Measurements from ENCODE around the gene ATP6V0A4.

Gene ATP6V0A4

DNA sequence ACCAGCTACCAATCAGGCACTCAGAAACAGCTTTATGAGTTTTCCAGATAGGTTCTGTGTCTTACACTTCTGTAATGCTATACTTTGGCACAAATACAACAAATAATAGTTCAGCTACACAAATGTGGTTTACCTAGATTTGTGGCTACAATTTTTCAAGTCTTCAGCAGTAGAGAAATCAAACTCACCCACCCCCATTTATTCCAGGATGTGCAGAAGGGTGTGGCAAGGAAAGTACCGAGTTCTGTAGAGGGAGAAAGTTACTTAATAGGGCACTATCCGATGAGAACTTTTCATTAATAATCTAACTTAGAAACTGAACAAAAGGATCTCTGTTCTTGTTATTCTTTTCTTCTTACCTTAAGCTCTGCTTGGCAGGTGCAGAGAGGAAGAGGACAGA is 30.3 kb upstream of the ATP6V0A4 start:
- Histone ChIP-seq H3K36me3 (no peaks in the 10 kb centered on the region), H3K4me3 (ENCODE audit: low read depth in 1 of 2, low read length in 1 of 2) (no peak overlapping the region), H3K27ac (no peak overlapping the region), H3K4me1 (ENCODE audit: control insufficient read depth in 1 of 2, insufficient read depth in 1 of 2, low read depth in 1 of 2, low read length in 1 of 2) (no peaks in the 10 kb centered on the region), H3K9me3 (no peaks in the 10 kb centered on the region), H3K27me3 (no peaks in the 10 kb centered on the region)
- TF ChIP-seq, protein P1, sequence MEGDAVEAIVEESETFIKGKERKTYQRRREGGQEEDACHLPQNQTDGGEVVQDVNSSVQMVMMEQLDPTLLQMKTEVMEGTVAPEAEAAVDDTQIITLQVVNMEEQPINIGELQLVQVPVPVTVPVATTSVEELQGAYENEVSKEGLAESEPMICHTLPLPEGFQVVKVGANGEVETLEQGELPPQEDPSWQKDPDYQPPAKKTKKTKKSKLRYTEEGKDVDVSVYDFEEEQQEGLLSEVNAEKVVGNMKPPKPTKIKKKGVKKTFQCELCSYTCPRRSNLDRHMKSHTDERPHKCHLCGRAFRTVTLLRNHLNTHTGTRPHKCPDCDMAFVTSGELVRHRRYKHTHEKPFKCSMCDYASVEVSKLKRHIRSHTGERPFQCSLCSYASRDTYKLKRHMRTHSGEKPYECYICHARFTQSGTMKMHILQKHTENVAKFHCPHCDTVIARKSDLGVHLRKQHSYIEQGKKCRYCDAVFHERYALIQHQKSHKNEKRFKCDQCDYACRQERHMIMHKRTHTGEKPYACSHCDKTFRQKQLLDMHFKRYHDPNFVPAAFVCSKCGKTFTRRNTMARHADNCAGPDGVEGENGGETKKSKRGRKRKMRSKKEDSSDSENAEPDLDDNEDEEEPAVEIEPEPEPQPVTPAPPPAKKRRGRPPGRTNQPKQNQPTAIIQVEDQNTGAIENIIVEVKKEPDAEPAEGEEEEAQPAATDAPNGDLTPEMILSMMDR (IDR thresholded peaks at IDR 0.05) = no peak

DNA sequence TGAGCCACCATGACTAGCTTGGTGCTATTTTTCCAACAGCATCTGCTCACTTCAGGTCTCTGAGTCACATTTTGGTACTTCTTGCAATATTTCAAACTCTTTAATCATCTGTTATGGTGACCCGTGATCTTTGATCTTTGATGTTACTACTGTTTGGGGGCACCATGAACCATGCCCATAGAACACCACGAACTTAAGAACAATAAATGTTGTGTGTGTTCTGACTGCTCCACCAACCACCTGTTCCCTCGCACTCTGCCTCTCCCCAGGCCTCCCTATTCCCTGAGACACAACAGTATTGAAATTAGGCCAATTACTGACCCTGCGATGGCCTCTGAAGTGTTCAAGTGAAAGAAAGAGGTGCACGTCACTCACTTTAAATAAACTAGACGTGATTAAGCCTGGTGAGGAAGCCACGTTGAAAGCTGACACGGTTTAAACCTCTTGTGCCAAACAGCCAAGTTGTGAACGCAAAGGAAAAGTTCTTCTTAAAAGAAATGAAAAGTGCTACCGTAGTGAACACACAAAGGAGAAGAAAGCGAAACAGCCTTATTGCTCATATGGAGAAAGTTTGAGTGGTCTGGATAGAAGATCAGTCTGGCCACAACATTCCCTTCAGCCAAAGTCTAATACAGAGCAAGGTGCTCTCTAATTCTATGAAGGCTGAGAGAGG is 27.2 kb upstream of the ATP6V0A4 start:
- no peak overlapping the region for H3K4me3 ChIP-seq (ENCODE audit: low read depth in 1 of 2, low read length in 1 of 2)
- H3K27me3 ChIP-seq = no peaks in the 10 kb centered on the region
- TF ChIP-seq, protein P1 (IDR thresholded peaks at IDR 0.05) = no peak
- H3K36me3 ChIP-seq = no peaks in the 10 kb centered on the region
- H3K27ac ChIP-seq = no peak overlapping the region
- H3K9me3 ChIP-seq = no peaks in the 10 kb centered on the region
- H3K4me1 ChIP-seq (ENCODE audit: control insufficient read depth in 1 of 2, insufficient read depth in 1 of 2, low read depth in 1 of 2, low read length in 1 of 2) = no peaks in the 10 kb centered on the region

DNA sequence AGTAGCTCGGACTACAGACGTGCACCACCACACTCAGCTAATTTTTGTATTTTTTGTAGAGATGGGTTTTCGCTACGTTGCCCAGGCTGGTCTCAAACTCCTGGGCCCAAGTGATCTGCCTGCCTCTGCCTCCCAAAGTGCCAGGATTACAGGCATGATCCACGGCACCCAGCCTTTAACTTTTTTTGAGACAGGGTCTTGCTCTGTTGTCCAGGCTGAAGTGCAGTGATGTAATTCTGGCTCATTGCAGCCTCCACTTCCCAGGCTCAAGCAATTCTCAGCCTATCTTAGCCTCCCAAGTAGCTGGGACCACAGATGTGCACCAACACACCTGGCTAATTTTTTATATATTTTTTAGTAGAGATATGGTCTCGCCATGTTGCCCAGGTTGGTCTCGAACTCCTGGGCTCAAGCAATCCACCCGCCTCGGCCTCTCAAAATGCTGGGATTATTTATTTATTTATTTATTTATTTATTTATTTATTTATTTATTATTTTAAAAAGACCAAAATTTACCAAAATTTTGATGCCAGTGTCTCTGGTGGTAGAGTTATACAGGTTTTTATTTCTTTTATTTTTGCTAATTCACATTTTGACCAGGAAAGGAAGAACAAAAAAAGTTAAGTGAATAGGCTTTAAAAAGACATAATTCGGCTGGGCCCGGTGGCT is 25.0 kb upstream of the ATP6V0A4 start:
- Histone ChIP-seq H3K27me3 (no peaks in the 10 kb centered on the region), H3K9me3 (no peaks in the 10 kb centered on the region), H3K36me3 (no peaks in the 10 kb centered on the region)

DNA sequence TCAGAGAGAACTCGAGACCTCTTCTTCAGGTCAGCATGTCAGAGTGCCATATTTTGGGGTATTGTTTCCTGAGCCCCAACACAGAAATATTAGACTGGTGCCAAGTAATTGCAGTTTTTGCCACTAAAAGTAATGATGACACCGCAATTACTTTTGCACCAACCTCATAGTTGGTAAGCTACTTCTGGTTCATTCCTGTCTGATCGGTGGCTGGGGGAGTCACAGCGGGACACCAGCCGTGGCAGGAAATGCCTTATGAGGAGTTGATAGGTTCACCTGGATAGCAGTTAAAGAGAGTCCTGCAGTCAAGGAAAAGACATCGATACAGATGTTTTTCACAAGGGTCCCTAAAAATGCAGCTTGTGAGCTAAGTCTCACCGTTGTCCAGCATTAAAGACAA is 23.9 kb upstream of the ATP6V0A4 start:
- no peak overlapping the region for H3K27ac ChIP-seq
- TF ChIP-seq, protein P1 (IDR thresholded peaks at IDR 0.05) = no peak
- H3K4me1 ChIP-seq (ENCODE audit: control insufficient read depth in 1 of 2, insufficient read depth in 1 of 2, low read depth in 1 of 2, low read length in 1 of 2) = no peaks in the 10 kb centered on the region

More for the DNA sequence above, 25.0 kb upstream of the ATP6V0A4 start:
- Histone ChIP-seq H3K4me3 (ENCODE audit: low read depth in 1 of 2, low read length in 1 of 2) (no peak overlapping the region), H3K4me1 (ENCODE audit: control insufficient read depth in 1 of 2, insufficient read depth in 1 of 2, low read depth in 1 of 2, low read length in 1 of 2) (no peaks in the 10 kb centered on the region), H3K27ac (no peak overlapping the region)
- TF ChIP-seq, protein P1 (IDR thresholded peaks at IDR 0.05) = no peak

DNA sequence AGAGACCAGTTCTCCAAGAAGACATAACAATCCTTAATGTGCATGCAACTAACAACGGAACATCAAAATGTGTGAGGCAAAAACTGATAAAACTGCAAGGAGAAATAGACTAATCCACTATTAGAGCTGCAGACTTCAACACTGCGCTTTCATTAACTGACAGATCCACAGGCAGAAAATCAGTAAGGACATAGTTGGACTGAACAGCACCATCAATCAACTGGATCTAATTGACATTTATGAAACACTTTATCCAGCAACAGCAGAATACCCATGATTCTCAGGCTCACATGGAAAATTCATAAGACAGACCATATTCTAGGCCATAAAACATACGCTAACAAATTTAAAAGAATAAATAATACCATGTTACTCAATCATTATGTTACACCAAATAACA is 21.6 kb upstream of the ATP6V0A4 start:
- Histone ChIP-seq H3K27me3 (no peaks in the 10 kb centered on the region), H3K36me3 (no peaks in the 10 kb centered on the region), H3K27ac (no peak overlapping the region), H3K9me3 (no peaks in the 10 kb centered on the region), H3K4me3 (ENCODE audit: low read depth in 1 of 2, low read length in 1 of 2) (no peak overlapping the region), H3K4me1 (ENCODE audit: control insufficient read depth in 1 of 2, insufficient read depth in 1 of 2, low read depth in 1 of 2, low read length in 1 of 2) (no peaks in the 10 kb centered on the region)
- TF ChIP-seq, protein P1 (IDR thresholded peaks at IDR 0.05) = no peak

More for the DNA sequence above, 23.9 kb upstream of the ATP6V0A4 start:
- Histone ChIP-seq H3K27me3 (no peaks in the 10 kb centered on the region), H3K36me3 (no peaks in the 10 kb centered on the region), H3K4me3 (ENCODE audit: low read depth in 1 of 2, low read length in 1 of 2) (no peak overlapping the region), H3K9me3 (no peaks in the 10 kb centered on the region)

All from neutrophil (primary cell).